ENCODE measurements around the gene RNF17.
A peak's percentile ranks its signal among the peaks of the same experiment; 100 is the strongest.

RNF17 gene

DNA sequence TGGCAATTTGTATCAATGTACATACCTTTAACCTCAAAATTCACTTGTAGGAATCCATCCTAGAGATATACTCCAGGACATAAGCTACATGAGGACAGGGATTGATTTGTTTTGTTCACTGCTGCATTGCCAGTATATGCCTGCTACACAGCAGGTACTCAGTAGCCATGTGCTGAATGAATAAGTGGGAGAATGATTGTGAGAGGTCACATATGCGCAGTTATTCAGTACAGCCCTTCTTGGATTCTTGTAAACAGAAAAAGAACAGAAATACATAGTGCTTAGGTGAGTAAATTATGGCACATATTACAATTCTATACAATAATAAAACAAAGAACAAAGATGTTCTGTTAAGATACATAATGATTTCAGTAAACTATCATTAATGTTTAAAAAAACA lies 133.3 kb downstream of the RNF17 start:
- TF ChIP-seq, protein P1, sequence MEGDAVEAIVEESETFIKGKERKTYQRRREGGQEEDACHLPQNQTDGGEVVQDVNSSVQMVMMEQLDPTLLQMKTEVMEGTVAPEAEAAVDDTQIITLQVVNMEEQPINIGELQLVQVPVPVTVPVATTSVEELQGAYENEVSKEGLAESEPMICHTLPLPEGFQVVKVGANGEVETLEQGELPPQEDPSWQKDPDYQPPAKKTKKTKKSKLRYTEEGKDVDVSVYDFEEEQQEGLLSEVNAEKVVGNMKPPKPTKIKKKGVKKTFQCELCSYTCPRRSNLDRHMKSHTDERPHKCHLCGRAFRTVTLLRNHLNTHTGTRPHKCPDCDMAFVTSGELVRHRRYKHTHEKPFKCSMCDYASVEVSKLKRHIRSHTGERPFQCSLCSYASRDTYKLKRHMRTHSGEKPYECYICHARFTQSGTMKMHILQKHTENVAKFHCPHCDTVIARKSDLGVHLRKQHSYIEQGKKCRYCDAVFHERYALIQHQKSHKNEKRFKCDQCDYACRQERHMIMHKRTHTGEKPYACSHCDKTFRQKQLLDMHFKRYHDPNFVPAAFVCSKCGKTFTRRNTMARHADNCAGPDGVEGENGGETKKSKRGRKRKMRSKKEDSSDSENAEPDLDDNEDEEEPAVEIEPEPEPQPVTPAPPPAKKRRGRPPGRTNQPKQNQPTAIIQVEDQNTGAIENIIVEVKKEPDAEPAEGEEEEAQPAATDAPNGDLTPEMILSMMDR (IDR thresholded peaks at IDR 0.05; ENCODE audit: insufficient read depth, low read length): no peak
- TF ChIP-seq, protein P2, sequence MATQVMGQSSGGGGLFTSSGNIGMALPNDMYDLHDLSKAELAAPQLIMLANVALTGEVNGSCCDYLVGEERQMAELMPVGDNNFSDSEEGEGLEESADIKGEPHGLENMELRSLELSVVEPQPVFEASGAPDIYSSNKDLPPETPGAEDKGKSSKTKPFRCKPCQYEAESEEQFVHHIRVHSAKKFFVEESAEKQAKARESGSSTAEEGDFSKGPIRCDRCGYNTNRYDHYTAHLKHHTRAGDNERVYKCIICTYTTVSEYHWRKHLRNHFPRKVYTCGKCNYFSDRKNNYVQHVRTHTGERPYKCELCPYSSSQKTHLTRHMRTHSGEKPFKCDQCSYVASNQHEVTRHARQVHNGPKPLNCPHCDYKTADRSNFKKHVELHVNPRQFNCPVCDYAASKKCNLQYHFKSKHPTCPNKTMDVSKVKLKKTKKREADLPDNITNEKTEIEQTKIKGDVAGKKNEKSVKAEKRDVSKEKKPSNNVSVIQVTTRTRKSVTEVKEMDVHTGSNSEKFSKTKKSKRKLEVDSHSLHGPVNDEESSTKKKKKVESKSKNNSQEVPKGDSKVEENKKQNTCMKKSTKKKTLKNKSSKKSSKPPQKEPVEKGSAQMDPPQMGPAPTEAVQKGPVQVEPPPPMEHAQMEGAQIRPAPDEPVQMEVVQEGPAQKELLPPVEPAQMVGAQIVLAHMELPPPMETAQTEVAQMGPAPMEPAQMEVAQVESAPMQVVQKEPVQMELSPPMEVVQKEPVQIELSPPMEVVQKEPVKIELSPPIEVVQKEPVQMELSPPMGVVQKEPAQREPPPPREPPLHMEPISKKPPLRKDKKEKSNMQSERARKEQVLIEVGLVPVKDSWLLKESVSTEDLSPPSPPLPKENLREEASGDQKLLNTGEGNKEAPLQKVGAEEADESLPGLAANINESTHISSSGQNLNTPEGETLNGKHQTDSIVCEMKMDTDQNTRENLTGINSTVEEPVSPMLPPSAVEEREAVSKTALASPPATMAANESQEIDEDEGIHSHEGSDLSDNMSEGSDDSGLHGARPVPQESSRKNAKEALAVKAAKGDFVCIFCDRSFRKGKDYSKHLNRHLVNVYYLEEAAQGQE (IDR thresholded peaks at IDR 0.05; ENCODE audit: insufficient replicate concordance, low read depth): no peak
- TF ChIP-seq SPI1 (IDR thresholded peaks at IDR 0.05; ENCODE audit: borderline replicate concordance, low read depth) (no peak), GABPA (IDR thresholded peaks at IDR 0.05; ENCODE audit: low read depth) (no peak), POLR2AphosphoS5 (IDR thresholded peaks at IDR 0.05; ENCODE audit: low read depth) (no peak)
- H3K4me3 ChIP-seq (replicated peaks; ENCODE audit: insufficient read depth, low read length): no peak overlapping the region
- H3K27me3 ChIP-seq (ENCODE audit: insufficient read depth, poor library complexity, severe bottlenecking): no peaks in the 10 kb centered on the region
- H3K27ac ChIP-seq (replicated peaks): no peak overlapping the region
- no peak for DNase-seq (ENCODE audit: low read depth in 1 of 2, low spot score in 1 of 2)

DNA sequence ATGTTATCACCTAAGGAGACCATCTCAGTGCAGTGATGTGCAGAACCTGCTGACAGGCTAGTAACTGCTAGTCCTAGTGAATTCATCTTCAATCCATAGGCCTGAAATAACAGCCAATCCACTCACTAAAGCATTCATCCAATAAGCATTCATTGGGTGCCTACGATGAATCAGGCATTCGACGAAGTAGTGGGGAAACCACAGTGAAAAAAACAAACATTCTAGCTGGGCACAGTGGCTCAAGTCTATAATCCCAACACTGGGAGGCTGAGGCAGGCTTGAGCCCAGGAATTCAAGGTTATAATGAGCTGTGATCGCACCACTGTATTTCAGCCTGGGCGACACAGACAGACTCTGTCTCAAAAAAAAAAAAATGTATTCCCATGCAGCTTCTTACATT lies 135.6 kb downstream of the RNF17 start:
- Histone ChIP-seq H3K27me3 (ENCODE audit: insufficient read depth, poor library complexity, severe bottlenecking) (no peaks in the 10 kb centered on the region), H3K4me3 (replicated peaks; ENCODE audit: insufficient read depth, low read length) (no peak overlapping the region), H3K27ac (replicated peaks) (no peak overlapping the region)
- no peak for DNase-seq (ENCODE audit: low read depth in 1 of 2, low spot score in 1 of 2)
- no peak for TF ChIP-seq GABPA (IDR thresholded peaks at IDR 0.05; ENCODE audit: low read depth)
- no peak for TF ChIP-seq SPI1 (IDR thresholded peaks at IDR 0.05; ENCODE audit: borderline replicate concordance, low read depth)
- TF ChIP-seq, protein P2 (IDR thresholded peaks at IDR 0.05; ENCODE audit: insufficient replicate concordance, low read depth): no peak
- no peak for TF ChIP-seq POLR2AphosphoS5 (IDR thresholded peaks at IDR 0.05; ENCODE audit: low read depth)
- TF ChIP-seq, protein P1 (IDR thresholded peaks at IDR 0.05; ENCODE audit: insufficient read depth, low read length): no peak

DNA sequence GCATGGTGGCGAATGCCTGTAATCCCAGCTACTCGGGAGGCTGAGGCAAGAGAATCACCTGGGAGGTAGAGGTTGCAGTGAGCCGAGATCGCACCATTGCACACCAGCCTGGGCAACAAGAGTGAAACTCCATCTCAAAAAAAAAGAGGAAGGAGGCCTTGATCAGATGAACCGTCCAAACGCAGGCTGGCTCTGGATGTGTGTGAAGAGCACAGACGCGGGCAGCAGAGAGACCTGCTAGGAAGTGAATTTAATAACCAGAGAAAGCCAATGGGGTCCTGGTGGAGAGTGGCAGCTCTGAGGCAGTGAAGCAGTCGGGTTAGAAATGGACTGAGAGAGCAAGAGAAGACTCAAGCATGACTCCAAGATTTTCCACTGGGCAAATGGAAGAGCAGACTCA lies 136.5 kb downstream of the RNF17 start:
- no peak overlapping the region for H3K27ac ChIP-seq (replicated peaks)
- TF ChIP-seq, protein P2 (IDR thresholded peaks at IDR 0.05; ENCODE audit: insufficient replicate concordance, low read depth): no peak
- no peaks in the 10 kb centered on the region for H3K27me3 ChIP-seq (ENCODE audit: insufficient read depth, poor library complexity, severe bottlenecking)
- no peak overlapping the region for H3K4me3 ChIP-seq (replicated peaks; ENCODE audit: insufficient read depth, low read length)
- no peak for DNase-seq (ENCODE audit: low read depth in 1 of 2, low spot score in 1 of 2)

DNA sequence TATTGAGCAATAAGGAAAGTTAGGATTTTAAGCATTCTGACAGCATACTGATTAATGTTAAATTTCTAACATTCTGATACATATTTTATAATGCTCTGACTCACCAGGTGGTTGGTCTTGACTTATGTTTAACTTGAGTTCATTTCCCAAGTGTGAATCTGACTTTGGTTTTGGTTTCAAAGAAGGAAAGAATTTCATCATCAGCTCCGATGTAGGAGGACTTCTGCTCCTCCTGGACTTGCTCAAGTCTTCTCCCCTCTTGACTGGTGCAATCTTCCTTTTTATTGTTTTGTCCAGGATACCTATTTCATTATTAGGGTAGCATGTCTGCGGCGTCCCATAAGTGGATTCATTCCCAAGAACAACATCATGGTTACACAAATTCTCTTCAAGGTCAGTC lies 141.3 kb downstream of the RNF17 start:
- peak; percentile 25 to 30 for DNase-seq (ENCODE audit: low read depth in 1 of 2, low spot score in 1 of 2)
- TF ChIP-seq GABPA (IDR thresholded peaks at IDR 0.05; ENCODE audit: low read depth): no peak
- no peak for TF ChIP-seq SPI1 (IDR thresholded peaks at IDR 0.05; ENCODE audit: borderline replicate concordance, low read depth)
- TF ChIP-seq, protein P2 (IDR thresholded peaks at IDR 0.05; ENCODE audit: insufficient replicate concordance, low read depth): no peak
- TF ChIP-seq, protein P1 (IDR thresholded peaks at IDR 0.05; ENCODE audit: insufficient read depth, low read length): no peak
- no peak for TF ChIP-seq POLR2AphosphoS5 (IDR thresholded peaks at IDR 0.05; ENCODE audit: low read depth)
- Histone ChIP-seq H3K27me3 (ENCODE audit: insufficient read depth, poor library complexity, severe bottlenecking) (no peaks in the 10 kb centered on the region), H3K27ac (replicated peaks) (no peak overlapping the region), H3K4me3 (replicated peaks; ENCODE audit: insufficient read depth, low read length) (no peak overlapping the region)

Measured in HL-60 (cell line).